Motor neuron (in vitro differentiated cells): Measurements from ENCODE around the gene FANCG. TPM values are rescaled to one million over a fixed set of nuclear protein-coding genes. Genes with fewer than 3 reads are reported as not detected.

ENCODE experiments used
- ATAC-seq, 8 experiments: fragments of 200-7000 bp; cut with Tn5 transposase; replicated peaks in 6 of 8; 2 replicates each; pipeline ENCODE4 v1.8.0; 2021; ENCODE audit warnings: mild to moderate bottlenecking in 8 of 8, moderate library complexity in 8 of 8
- H3K27ac ChIP-seq, 2 donors: fragments of 250-450 bp; sonication (Bioruptor Pico); 2 replicates each; pipeline ENCODE4 v1.9.0; 2021; ENCODE audit warnings: antibody characterized with exemption in 2 of 2, mild to moderate bottlenecking in 2 of 2, moderate library complexity in 1 of 2
- H3K4me1 ChIP-seq, 2 donors: fragments of 250-450 bp; sonication (Bioruptor Pico); replicated peaks in 1 of 2; 2 replicates each; pipeline ENCODE4 v1.6.1; 2021; ENCODE audit warnings: antibody characterized with exemption in 2 of 2, mild to moderate bottlenecking in 2 of 2, moderate library complexity in 1 of 2
- H3K4me3 ChIP-seq, 5 donors: fragments of 250-450 bp; sonication (Bioruptor Pico); 2 replicates each; pipeline ENCODE4 v1.9.0; 2021; ENCODE audit warnings: antibody characterized with exemption in 5 of 5, mild to moderate bottlenecking in 5 of 5, moderate library complexity in 4 of 5
- WGBS, 10 experiments: fragments of 450-650 bp; shearing (Covaris generic); methylation state at CpG; one replicate each; pipeline ENCODE4 v1.0.0; 2022; 5-methylcytosine and 5-hydroxymethylcytosine counted together
- in situ Hi-C, 9 experiments: fragments of 400-800 bp; cut with MboI; loops; one replicate each; pipeline ENCODE4 v1.15.0; 2021; ENCODE audit warnings: low sequenced_read_pairs in 9 of 9, low pct_unique_long_range_greater_than_20kb in 2 of 9; ENCODE audit not compliant: unreplicated experiment in 9 of 9
- total RNA-seq, 8 experiments: library from RNA; unstranded; fragments of 300-600 nt; gene quantifications; 2 replicates each; pipeline versions ENCODE4 v1.2.3 to v1.2.4, GENCODE V29; 2022

FANCG gene
- 10 to 100 TPM in 7 of 8 experiments, 1 to 10 TPM in 1; 9.1 to 40.7 (median 22.5) TPM for total RNA-seq

GRCh38 chr9:35079426-35080341 lies at the start of gene FANCG:
Gene FANCG, minus strand, starts transcription at chr9:35079942. Its CDS starts 418 bp downstream, at chr9:35079524.
- in situ Hi-C loops: no loop called here
- 0 to 1% (median 0%) methylated on average over 2 to 35 of the region's 67 CpGs; no CpG with 5 or more reads in 2 of the 10 experiments for WGBS, 10 experiments
- ATAC-seq: peak; percentile 92 to 95 (median 94)
- Histone ChIP-seq H3K27ac (peak within 1 kb of the TSS in 1 of 2 donors; percentile 37), H3K4me3 (peak within 1 kb of the TSS; percentile 60 to 94 (median 80)), H3K4me1 (peaks cover 7 to 8% of the 10 kb centered on the region in 2 donors)

- Histone ChIP-seq H3K27ac (peak overlapping the region; percentile 36 to 79), H3K4me3 (peak overlapping the region; percentile 47 to 72 (median 53)), H3K4me1 (peaks cover 11 to 17% of the 10 kb centered on the region in 2 donors)
- 0 to 90% (median 38%) methylated on average over 2 to 20 of the region's 30 CpGs; no CpG with 5 or more reads in 1 of the 10 experiments for WGBS, 10 experiments
- peak; percentile 21 to 42 (median 32) for ATAC-seq
- in situ Hi-C loops: loop anchor here in 4 of 9 experiments (10.0 to 25.0 kb wide), 4 partner anchors 138 to 370 kb away; partner anchors contain the start of gene RUSC2 (in 3 of the 4)
These were observed 37.3 kb upstream of the FANCG start for GRCh38 chr9:35116898-35117551.

- in situ Hi-C loops: loop anchor here in 4 of 9 experiments (10.0 to 25.0 kb wide), 4 partner anchors 138 to 371 kb away; partner anchors contain the start of gene RUSC2 (in 3 of the 4)
- Histone ChIP-seq H3K4me1 (peaks cover 15 to 17% of the 10 kb centered on the region in 2 donors), H3K4me3 (peak overlapping the region; percentile 47 to 72 (median 53)), H3K27ac (peak overlapping the region; percentile 36 to 79)
- ATAC-seq: peak; percentile 0 to 10 (median 2)
- 0 to 17% (median 3%) methylated on average over 2 to 9 of the region's 12 CpGs; no CpG with 5 or more reads in 4 of the 10 experiments for WGBS, 10 experiments
These were observed 36.8 kb upstream of the FANCG start for GRCh38 chr9:35116539-35116897.

GRCh38 chr9:35115680-35116538 lies 36.2 kb upstream of the FANCG start, which contains the start of gene ATOSB:
Gene ATOSB, minus strand, starts transcription at chr9:35115862. Its CDS starts 7,588 bp downstream, at chr9:35108274.
- in situ Hi-C loops: loop anchor here in 4 of 9 experiments (10.0 to 25.0 kb wide), 4 partner anchors 139 to 371 kb away; partner anchors contain the start of gene RUSC2 (in 3 of the 4)
- peak within 1 kb of the TSS; percentile 47 to 72 (median 53) for H3K4me3 ChIP-seq
- ATAC-seq: peak; percentile 27 to 74 (median 72)
- peak within 1 kb of the TSS; percentile 90 to 92 for H3K27ac ChIP-seq
- 0% methylated on average over 2 to 5 of the region's 54 CpGs; no CpG with 5 or more reads in 7 of the 10 experiments for WGBS, 10 experiments
- H3K4me1 ChIP-seq: peaks cover 15 to 17% of the 10 kb centered on the region in 2 donors

- in situ Hi-C loops: loop anchor here in 4 of 9 experiments (10.0 to 25.0 kb wide), 4 partner anchors 140 to 372 kb away; partner anchors contain the start of gene RUSC2 (in 3 of the 4)
These were observed 35.3 kb upstream of the FANCG start for GRCh38 chr9:35114840-35115628.

GRCh38 chr9:35114113-35114839 lies 34.5 kb upstream of the FANCG start:
- peak overlapping the region; percentile 47 to 72 (median 53) for H3K4me3 ChIP-seq
- in situ Hi-C loops: loop anchor here in 4 of 9 experiments (10.0 to 25.0 kb wide), 4 partner anchors 141 to 373 kb away; partner anchors contain the start of gene RUSC2 (in 3 of the 4)
- H3K4me1 ChIP-seq: peaks cover 20 to 25% of the 10 kb centered on the region in 2 donors

More at GRCh38 chr9:35114840-35115628, 35.3 kb upstream of the FANCG start:
- H3K4me3 ChIP-seq: peak overlapping the region; percentile 47 to 72 (median 53)
- ATAC-seq: peak in 1 of 8 experiments; percentile 0
- 0 to 50% methylated on average over 2 of the region's 12 CpGs; no CpG with 5 or more reads in 8 of the 10 experiments for WGBS, 10 experiments
- peak overlapping the region; percentile 90 to 92 for H3K27ac ChIP-seq
- peaks cover 20 to 25% of the 10 kb centered on the region in 2 donors for H3K4me1 ChIP-seq

GRCh38 chr9:35112257-35113020 lies 32.7 kb upstream of the FANCG start:
- peaks cover 20 to 25% of the 10 kb centered on the region in 2 donors for H3K4me1 ChIP-seq
- H3K27ac ChIP-seq: peak overlapping the region in 1 of 2 donors; percentile 59
- no peak for ATAC-seq
- WGBS, 10 experiments: 0 to 100% (median 79%) methylated on average over 1 to 2 of the region's 3 CpGs; no CpG with 5 or more reads in 2 of the 10 experiments
- peak overlapping the region in 2 of 5 donors; percentile 26 to 83 for H3K4me3 ChIP-seq
- in situ Hi-C loops: loop anchor here in 4 of 9 experiments (10.0 to 25.0 kb wide), 4 partner anchors 142 to 375 kb away; partner anchors contain the start of gene RUSC2 (in 3 of the 4)

More at GRCh38 chr9:35114113-35114839, 34.5 kb upstream of the FANCG start:
- ATAC-seq: peak; percentile 37 to 65 (median 55)
- 0 to 4% (median 0%) methylated on average over 1 to 4 of the region's 5 CpGs; no CpG with 5 or more reads in 7 of the 10 experiments for WGBS, 10 experiments
- H3K27ac ChIP-seq: peak overlapping the region; percentile 90 to 92

- Histone ChIP-seq H3K4me3 (peak overlapping the region; percentile 49 to 83 (median 66)), H3K4me1 (peaks cover 20 to 22% of the 10 kb centered on the region in 2 donors), H3K27ac (peak overlapping the region; percentile 2 to 59)
- peak; percentile 40 to 62 (median 54) for ATAC-seq
- in situ Hi-C loops: loop anchor here in 4 of 9 experiments (10.0 to 25.0 kb wide), 4 partner anchors 144 to 376 kb away; partner anchors contain the start of gene RUSC2 (in 3 of the 4)
- 0 to 7% (median 0%) methylated on average over 1 to 3 of the region's 57 CpGs; no CpG with 5 or more reads in 4 of the 10 experiments for WGBS, 10 experiments
These were observed 31.5 kb upstream of the FANCG start for GRCh38 chr9:35111001-35111933.

- Histone ChIP-seq H3K4me3 (peak overlapping the region in 3 of 5 donors; percentile 66 to 83 (median 71)), H3K27ac (no peak overlapping the region)
- no peak for ATAC-seq
These were observed 30.6 kb upstream of the FANCG start for GRCh38 chr9:35110327-35110761.

More at GRCh38 chr9:35110327-35110761, 30.6 kb upstream of the FANCG start:
- in situ Hi-C loops: loop anchor here in 4 of 9 experiments (10.0 to 25.0 kb wide), 4 partner anchors 144 to 377 kb away; partner anchors contain the start of gene RUSC2 (in 3 of the 4)
- peaks cover 20 to 22% of the 10 kb centered on the region in 2 donors for H3K4me1 ChIP-seq
- 0 to 90% (median 73%) methylated on average over 1 to 2 of the region's 3 CpGs; no CpG with 5 or more reads in 7 of the 10 experiments for WGBS, 10 experiments
